HL-60 (cell line): ENCODE measurements around the gene FZD4.

Experiments
- DNase-seq, 2 experiments: peaks; one replicate each; pipeline ENCODE4 v3.0.0-alpha.2; 2010 to 2020; ENCODE audit warnings: low read depth in 1 of 2, low spot score in 1 of 2
- H3K27ac ChIP-seq: fragments of 250-450 bp; sonication (Bioruptor Pico); replicated peaks from 2 replicates; pipeline ENCODE4 v1.5.1; 2020; ENCODE audit warnings: mild to moderate bottlenecking, moderate library complexity
- H3K27me3 ChIP-seq: fragments of 250-450 bp; sonication (Bioruptor Pico); 2 replicates; pipeline ENCODE4 v1.5.1; 2021; ENCODE audit warnings: mild to moderate bottlenecking, moderate library complexity; ENCODE audit not compliant: insufficient read depth, poor library complexity, severe bottlenecking
- H3K4me3 ChIP-seq: replicated peaks from 2 replicates; pipeline ENCODE4 v1.5.1; 2011; ENCODE audit warnings: mild to moderate bottlenecking, control low read depth, low read length; ENCODE audit not compliant: insufficient read depth
- CTCF ChIP-seq: IDR thresholded peaks from one replicate; pipeline ENCODE4 v1.5.1; 2011; ENCODE audit warnings: low read length, control low read depth, inconsistent platforms; ENCODE audit not compliant: insufficient read depth
- GABPA ChIP-seq: IDR thresholded peaks from 2 replicates; pipeline ENCODE4 v1.6.1; 2012; ENCODE audit warnings: low read depth
- POLR2AphosphoS5 ChIP-seq: IDR thresholded peaks from 2 replicates; pipeline ENCODE4 v1.6.1; 2012; ENCODE audit warnings: low read depth
- REST ChIP-seq: IDR thresholded peaks from 2 replicates; pipeline ENCODE4 v1.6.1; 2012; ENCODE audit warnings: low read depth; ENCODE audit not compliant: insufficient replicate concordance
- SPI1 ChIP-seq: IDR thresholded peaks from 2 replicates; pipeline ENCODE4 v1.6.1; 2012; ENCODE audit warnings: low read depth, mild to moderate bottlenecking, borderline replicate concordance

Gene FZD4

GRCh38 chr11:86951706-86952105 is 3.5 kb downstream of the FZD4 start:
- Histone ChIP-seq H3K27ac (no peak overlapping the region), H3K4me3 (no peak overlapping the region)

GRCh38 chr11:86950661-86950995 is 4.6 kb downstream of the FZD4 start:
- no peak for TF ChIP-seq SPI1
- no peak for TF ChIP-seq GABPA
- TF ChIP-seq REST, result no peak
- TF ChIP-seq CTCF, result no peak
- no peak for TF ChIP-seq POLR2AphosphoS5
- no peak overlapping the region for H3K4me3 ChIP-seq
- no peak for DNase-seq
- no peak overlapping the region for H3K27ac ChIP-seq
- peaks cover 27% of the 10 kb centered on the region for H3K27me3 ChIP-seq

More at GRCh38 chr11:86951706-86952105, 3.5 kb downstream of the FZD4 start:
- peaks cover 34% of the 10 kb centered on the region for H3K27me3 ChIP-seq
- no peak for DNase-seq
- TF ChIP-seq CTCF (no peak), GABPA (no peak), REST (no peak)

- Histone ChIP-seq H3K27me3 (peaks cover 26% of the 10 kb centered on the region), H3K4me3 (no peak overlapping the region), H3K27ac (no peak overlapping the region)
- TF ChIP-seq POLR2AphosphoS5 (no peak), SPI1 (no peak), CTCF (no peak), GABPA (no peak), REST (no peak)
- DNase-seq, result no peak
Measured at GRCh38 chr11:86949995-86950660, 5.1 kb downstream of the FZD4 start.
